NCI-H187 (cell line): ENCODE data around the gene SLCO3A1.

ENCODE experiments used
- DNase-seq, 2 experiments: peaks; one replicate each; lab custom pipeline; 2025; lab: John Stamatoyannopoulos, UW

Gene SLCO3A1

DNA sequence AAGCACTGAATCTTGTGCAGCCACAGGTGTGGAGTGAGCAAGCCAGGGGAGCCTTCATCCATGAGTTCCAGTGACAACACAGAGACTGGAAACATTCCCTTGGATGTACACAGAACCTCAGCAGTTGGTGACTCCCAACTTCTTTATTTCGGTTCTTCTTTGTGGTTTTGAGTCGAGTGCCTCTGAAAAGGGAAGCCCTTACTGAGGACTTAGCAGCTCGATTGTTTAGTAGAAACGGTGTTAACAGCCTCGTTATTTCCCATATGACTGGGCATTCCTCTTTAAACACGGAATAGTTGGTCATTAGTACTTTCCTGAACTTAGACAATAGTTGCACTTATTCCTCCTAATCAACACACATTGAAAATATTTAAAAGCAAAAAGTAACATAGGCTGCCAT is 7.7 kb downstream of the SLCO3A1 start:
- DNase-seq: no peak

DNA sequence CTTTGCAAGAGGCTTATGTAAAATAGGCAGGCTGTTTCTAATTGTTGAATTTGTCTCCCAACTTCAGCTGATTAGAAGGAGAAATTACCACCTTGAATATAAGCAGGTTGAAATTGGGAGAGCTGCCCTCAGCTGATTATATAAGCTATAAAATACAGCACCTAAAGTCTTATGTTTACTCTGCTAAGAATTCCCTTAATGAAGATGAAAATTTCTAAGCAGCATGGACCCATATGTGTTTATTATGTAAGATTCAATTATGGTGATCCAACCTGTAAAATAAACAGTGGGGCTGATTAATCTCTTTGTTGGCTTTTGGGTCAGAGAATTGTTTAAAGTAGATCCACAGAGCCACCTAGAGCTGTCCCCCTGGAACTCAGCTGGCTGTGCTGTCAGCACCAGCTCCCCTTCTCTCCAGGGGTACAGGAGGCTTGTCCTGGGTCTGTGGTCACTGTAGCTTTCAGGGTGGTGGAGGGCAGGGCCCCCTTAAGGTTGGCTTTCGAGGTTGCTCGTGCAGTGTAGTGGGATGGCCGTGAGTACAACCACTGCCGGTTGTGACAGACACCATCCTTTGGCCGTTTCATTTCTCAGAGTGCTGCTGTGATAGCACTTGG is 9.5 kb downstream of the SLCO3A1 start:
- DNase-seq: no peak

DNA sequence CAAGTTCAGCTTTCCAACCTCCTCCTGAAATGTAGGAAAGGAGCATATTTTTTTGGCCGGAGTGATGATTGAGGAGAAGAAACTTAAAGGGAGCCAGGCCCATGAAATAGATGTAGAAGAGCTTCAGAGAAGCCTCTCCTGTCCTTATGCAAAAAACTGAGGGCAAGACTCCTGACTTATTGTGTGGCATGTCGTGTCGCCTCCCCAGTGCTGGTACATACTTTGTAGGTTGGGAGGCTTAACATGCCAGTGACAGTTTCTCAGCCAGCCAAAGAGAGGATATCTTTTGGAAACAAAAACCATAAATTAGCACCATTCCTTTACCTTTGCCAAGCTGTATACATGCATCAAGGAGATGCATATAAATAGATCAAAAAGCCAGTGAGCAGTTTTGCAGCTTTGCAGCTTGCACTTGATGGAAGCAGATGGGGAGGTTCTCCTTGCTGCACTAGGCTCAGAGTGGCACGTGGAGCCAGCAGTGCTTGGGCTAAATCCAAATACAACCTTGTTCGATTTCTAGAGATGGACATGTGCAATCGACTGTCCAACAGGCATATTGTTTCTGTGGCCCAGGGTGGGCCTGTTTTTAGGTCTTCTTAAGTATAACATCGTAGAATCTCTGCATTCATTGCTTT is 10.2 kb downstream of the SLCO3A1 start:
- no peak for DNase-seq

DNA sequence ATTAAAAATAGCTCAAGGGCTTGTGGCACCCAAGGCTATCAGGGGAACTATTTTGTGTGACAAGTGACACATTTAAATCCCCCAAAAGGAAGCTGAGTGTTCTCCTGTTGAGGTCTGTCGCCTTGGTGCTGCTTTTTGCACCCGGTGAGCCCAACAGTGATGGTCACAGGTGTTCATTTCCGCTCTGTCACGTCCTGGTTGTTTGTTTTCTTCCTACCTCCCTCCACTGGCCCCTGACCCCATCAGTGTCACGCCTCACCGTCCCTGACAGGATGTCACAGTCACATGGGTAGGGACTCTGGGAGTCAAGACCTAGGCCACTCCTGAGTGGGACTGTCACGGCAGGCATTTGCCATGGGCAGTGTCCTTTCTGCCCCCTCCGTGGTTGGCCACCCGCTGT is 11.2 kb downstream of the SLCO3A1 start:
- DNase-seq: no peak

DNA sequence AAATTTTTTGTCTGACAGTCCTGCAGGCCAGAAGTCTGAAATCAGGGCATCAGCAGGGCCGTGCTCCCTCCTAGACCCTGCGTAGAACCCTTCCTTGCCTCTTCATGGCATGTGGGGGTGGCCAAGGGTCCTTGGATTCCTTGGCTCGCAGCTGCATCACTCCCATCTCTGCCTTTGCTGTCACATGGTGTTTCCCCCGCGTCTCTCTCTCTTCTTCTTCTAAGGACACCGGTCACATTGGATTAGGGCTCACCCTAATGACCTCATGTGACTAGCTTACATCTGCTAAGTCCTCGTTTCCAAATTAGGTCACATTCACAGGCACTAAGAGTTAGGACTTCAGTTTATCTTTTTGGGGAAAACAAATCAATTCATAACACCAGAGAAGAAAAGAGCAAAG is 12.0 kb downstream of the SLCO3A1 start:
- DNase-seq: no peak

DNA sequence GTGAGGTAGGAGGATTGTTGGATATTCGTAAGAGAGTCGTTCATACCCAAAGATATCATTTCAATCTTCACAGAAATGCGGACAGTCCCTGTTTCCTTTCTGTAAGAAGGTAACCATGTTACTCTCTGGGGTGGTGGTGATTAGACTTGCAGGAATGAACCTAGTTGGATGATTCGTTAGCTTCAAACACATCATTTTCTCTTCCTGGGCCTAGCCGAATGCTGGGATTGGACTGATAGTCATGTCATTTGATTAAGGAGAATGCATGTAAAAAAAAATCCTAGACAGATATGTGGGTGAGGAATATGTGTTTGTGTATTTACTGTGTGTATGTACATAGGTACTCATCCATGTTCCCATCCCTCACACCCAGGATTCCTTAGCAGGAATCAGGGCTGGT is 12.4 kb downstream of the SLCO3A1 start:
- no peak for DNase-seq

DNA sequence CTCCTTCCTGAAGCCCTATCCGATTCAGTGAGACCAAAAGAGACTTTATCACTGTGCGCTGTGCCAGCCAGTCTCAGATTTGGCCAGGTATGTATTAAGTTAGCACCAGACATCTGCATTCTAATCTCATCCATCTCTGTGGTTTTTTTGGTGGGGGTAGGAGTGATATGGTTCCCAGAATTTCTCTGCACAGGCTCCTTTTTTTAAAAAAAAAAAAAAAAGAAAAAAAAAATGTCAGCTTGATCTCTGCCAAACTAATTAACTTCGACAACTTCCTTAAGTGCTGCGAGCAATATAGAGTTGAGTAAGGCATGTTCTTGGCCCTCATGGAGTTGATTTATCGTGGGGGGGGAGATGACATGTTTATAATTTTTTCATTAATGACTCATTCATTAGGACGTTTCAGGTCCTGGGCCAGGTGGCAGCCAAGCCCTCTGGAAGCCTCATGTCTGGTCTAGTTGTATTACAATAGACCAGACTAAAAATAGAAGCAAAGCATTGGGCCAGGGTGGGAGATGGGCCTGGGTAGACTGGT is 12.9 kb downstream of the SLCO3A1 start:
- DNase-seq: no peak

DNA sequence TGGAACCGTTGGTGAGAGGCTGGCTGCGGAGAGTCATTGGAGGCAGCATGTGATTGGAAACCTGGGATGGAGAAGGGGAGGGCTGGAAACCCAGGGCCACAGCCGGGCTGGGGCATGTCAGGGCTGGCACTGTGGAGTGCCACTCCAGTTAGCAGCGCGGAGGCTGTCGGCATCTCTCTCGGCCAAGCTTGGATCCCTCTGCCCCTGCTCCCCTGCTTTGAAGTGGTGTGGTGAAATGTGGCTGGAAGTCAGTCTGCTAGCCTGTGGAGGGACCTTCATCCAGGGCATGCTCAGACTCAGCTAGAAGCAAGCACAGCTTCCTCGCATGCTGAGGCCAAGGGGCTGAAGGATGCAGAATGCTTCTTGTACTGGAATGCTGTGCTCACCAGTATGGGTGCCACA is 13.5 kb downstream of the SLCO3A1 start:
- DNase-seq: peak; percentile 69 to 92

DNA sequence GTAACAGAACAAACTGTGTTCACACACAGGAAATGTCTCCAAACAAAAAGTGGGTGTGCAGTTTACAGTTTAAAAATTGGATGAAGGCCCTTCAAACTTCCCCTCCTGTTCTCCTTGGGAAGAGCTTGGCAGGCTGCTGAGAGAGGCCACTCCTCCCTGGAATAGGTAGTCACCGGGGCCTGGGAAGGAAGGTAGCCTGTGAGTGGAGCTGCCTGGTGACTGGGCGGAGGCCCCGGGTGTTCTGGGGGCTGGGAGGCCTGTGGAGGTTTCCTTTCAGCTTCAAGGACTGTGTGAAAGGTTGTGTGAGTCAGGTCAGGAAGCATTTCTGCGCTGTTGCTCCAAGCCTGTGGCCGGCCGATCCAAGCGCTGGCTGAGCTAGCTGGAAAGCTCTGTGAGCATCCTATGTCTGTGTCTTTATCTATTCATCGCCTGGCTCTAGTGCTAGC is 14.1 kb downstream of the SLCO3A1 start:
- no peak for DNase-seq

DNA sequence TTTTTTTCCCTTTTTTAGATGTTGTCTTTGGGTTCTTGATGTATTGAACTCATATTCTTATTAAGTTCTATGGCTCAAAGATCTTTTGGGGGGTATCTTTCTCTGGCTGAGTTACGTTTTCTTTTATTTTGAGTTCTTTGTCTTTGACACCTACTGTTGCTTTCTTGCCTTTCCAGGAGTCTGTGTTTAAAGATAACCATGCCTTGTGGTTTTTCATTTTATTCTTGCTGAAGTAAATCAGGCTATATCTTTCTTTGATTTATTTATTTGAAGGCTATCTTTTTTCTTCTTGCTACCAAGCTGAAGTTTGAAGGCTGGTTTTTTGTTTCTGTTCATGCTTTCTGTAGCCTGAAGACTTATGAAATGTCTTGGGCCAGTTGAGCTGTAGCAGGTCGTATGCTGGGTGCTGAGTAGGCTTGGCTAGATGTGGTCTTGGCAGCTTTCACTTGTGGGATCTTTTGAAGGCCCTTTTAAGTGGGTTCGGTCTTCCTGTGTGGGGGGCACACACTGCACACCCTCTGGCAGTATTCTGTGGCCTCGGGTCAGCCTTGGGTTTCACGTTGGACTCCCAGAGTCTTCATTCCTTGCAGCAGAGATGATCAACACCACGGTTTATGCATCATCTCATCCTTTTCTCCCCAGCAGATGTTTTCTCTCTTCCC is 17.5 kb downstream of the SLCO3A1 start:
- DNase-seq: no peak

DNA sequence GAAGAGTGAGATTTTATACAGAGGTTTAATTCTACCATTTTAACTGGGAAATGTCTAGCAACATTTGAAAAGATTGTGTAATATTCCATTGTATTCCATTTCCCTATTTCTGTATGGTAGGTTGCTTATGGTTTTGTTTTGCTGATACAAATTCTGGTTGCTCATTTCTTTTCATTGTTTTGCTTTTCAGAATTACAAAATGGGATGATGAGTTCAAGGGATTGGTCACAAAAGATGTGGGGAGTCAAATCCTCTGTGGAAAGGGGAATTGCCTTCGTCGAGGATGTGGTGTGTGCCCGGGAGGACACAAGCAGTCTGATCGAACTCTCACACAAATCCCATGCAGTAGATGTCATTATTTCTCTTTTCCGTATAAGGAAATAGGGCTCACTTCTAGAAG is 18.3 kb downstream of the SLCO3A1 start:
- DNase-seq: no peak

DNA sequence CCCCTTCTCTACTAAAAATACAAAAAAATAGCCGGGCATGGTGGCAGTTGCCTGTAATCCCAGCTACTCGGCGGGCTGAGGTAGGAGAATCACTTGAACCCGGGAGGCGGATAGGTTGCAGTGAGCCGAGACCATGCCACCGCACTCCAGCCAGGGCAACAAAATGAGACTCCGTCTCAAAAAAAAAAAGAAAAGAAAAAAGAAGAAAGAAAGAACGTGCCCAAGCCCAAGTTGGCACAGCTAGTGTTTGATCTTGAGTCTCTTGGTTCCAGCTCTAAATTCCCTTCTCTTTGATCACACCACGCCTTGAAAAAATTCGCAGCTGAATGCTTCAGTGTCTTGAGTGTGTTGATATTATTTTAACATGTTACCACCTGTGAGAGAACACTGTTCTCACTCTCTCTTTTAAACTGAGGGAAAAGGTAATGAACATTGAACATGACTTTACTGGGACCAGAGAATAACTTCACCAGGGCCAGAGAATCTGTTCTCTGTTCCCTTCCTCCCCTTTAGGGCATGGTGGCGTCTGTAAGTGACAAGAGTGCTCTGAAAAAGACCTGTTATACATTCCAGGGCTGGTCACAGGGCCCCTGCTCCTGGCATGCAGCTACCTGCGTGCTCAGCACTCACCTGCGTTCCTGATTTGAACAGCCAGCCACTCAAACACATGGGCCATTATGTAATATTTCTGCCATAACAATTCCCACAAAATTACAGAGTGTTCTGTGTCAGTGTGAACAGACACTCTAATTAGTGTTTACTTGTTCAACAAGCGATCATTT is 19.0 kb downstream of the SLCO3A1 start:
- DNase-seq: no peak

DNA sequence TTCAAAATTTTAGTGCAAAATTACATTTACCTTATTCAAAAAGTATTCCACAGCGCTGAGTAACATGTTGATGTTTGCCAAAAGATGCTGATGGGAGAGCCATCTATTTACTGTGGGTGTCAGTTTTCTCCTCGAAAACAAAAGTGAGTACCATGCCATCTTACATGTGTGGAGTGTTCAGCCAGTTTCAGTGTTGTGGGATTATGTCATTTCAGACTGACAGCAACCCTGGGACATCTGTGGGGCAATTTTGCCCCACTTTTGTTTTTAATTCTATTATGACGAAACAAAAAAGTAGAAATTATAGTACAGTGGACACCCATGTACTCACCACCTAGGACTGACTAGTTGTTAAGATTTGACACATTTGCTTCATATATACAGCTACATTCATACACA is 19.6 kb downstream of the SLCO3A1 start:
- no peak for DNase-seq

DNA sequence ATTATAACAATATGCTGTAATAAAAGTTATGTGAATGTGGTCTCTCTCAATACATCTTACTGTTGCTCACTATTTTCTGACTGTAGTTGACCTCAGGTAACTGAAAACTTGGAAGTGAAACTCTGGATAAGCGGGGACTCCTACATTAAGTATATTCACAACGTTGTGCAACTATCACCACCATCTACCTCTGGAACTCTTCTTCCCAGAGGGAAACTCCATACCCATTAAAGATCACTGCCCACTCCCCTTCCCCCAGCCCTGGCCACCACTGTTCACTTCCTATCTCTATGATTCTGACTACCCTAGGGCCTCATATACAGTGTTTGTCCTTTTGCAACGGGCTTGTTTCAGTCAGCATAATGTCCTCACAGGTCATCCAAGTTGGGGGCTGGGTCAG is 20.7 kb downstream of the SLCO3A1 start:
- no peak for DNase-seq

DNA sequence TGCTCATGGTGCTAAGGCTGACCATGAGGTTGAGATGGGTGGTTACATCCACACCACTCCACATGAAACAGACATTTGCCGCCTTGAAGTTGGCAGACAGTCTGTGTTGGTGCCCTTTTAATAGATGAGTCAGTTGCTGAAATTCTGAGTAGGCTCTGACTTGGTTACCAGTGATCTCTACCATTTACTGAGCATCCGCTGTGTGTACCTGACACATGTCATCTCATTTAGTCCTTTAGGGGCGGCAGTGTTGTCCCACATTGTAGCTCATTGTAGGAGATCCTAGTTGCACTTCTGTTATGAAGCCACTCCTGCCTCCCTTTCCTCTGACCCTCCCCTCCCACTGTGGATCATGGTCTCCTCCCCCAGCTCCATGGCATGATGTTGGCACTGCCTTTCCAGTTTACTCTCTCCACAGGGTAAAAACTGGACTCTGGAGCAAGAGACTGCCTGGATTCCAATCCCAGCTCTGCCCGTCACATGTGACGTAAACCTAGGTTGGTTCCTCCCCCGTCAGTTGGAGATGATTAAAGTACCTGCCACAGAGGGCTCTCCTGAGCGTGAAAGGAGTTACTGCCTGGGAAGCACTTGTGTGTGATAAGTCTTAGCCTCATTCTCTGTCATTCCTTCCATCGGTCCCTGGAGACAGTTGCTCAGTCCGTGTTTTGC is 21.6 kb downstream of the SLCO3A1 start:
- DNase-seq: peak in 1 of 2 experiments; percentile 35

DNA sequence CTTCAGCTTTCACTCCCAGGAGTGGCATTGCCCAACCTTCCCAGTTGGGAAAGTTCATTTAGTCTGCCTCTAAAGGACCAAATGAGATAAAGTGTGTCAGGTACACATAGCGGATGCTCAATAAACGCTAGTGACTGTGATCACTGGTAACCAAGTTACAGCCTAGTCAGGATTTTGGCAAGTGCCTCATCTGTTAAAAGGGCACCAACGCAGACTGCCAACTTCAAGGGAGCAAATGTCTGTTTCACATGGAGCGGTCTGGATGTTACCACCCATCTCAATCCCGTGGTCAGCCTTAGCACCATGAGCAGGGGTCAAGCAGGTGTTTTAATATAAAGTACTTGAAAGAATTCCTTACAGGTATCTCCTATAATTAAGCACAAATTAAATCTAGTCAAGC is 22.7 kb downstream of the SLCO3A1 start:
- no peak for DNase-seq

DNA sequence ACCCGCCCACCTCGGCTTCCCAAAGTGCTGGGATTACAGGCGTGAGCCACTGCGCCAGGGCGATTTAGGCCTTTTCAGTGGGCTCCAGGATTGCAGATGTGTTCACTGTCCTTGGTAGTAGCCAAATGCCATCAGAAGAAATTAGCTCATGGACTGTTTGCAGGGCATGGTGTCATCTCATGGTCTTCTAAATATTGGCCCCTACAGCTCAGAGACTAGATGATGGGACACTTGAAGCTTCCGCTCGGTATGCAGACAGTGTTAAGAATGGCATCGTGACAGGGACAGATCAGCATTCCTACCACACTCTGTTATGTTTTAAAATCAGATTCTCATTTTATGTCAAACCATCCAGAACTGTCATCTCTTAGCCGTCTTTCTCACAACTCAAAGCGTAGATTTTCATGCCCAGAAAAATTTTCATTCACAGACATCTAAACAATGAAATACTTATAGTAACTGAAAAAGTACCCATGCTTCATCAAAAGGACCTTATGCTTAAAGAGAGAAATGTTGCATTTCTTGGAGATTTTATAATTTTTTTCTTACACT is 24.9 kb downstream of the SLCO3A1 start:
- DNase-seq: no peak

DNA sequence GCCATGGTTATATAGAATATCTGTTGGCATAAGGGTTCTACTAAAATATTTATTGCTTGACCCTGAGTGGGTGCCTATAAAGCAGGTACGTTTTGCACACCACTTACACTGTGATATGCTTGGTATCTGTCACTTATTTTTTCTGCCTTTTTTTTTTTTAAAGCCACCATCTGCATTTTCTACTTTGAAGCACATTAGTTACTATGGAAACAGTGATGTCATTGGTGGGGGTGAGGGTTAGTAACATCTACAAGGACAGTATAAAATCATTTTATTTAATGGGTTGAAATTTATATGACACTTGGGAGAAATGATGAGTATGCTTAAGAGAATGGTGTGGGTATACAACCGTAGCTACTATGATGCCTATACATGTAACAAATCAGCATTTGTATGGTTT is 25.6 kb downstream of the SLCO3A1 start:
- DNase-seq: no peak

DNA sequence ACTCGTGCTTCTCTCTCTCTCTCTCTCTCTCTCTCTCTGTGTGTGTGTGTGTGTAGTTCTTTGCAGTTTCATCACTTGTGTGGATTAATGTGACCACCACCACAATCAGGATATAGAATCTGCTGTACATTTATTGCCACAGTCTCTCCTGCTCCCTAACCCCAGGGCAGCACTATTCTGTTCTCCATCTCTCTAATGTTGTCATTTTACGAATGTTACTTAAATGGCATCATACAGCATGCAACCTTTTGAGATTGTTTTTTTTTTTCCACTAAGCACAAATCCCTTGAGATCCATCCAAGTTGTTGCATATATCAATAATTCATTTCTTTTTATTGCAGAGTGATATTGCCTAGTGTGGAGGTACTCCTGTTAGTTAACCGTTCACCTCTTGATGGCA is 26.9 kb downstream of the SLCO3A1 start:
- DNase-seq: no peak

DNA sequence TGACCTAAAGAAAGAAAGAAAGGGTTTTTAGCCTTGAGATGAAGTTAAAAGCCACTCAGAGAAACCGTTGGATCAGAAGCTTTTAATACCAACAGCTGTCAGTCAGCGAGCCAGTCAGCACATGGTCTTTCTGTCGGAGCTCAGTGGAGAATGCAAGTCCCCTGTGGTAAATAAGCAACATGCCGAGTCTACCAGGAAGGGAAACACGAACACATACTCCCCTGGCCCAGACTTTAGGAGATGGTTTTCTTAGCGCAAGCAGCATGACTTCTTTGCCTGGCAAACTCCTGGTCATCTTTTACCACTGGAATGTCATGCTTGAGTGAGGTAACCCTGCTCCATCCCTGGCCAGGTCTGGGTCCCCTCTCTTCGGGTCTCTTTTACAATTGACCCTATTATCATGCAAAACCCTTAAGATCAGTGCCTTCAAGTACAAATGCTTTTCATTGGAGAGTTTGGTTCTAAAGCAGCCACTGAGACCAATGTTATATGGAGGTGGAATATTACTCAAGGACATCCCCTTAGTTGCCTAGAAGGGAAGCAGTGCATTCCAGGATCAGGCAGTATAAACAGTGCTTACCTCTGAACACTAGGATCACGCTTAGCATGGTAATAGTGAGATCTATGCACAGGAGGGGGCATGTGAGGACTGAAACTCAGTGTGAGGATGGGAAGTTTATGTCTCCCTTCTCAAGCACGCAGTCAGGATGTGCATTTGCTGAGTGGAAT is 28.2 kb downstream of the SLCO3A1 start:
- no peak for DNase-seq
